NCI-H524 (cell line): ENCODE data around the gene TSPAN4.

Experiments
- DNase-seq, 2 experiments: peaks; one replicate each; lab custom pipeline; 2025; lab: John Stamatoyannopoulos, UW

TSPAN4 gene

DNA sequence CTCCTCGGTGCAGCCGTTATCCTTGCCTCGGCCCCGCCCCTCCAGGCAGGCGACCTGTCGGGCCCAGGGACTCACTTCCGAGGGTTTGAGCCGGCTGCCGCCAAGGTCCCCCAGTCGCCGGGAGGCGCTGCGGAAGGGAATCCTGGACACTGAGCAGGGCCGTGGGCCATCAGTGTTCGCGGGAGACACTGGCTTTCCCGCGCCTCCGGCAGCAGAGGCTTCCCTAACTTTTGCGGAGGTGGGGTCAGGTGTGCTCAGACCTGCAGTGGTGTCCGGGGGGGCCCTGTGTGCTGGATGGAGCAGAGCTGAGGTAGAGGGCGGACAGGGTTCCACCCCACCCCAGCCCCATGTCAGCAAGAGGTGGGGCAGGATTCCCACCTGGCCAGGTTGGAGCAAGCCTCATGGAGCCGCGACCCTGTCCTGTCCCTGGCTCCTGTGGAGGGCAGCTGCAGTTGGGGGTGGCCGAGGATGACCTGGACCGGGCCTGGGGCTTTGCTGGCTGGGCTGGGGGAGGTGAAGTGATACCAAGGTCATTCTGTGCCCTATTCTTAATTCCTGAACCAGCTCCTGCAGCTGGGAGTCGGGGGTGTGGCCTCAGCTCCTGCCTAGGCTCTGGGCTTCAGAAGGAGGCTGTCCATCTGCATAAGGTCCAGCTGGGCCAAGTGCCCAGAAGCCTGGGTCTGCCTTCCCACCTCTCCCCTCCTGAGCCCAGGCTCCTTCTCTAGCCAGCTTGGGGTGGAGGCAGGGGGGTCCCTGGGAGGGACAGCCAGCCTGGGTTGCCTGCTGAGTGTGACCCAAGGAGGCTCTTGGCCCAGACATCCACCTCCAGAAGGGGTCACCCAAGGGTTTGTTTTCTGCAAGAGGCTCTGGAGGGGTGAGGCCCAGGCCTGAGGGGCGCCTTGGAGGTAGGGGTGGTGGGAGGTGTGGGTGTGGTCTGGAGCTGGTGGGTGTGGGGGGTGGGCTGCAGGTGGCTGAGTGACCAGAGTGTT lies 8.4 kb downstream of the TSPAN4 start:
- DNase-seq, result peak; percentile 22 to 54

DNA sequence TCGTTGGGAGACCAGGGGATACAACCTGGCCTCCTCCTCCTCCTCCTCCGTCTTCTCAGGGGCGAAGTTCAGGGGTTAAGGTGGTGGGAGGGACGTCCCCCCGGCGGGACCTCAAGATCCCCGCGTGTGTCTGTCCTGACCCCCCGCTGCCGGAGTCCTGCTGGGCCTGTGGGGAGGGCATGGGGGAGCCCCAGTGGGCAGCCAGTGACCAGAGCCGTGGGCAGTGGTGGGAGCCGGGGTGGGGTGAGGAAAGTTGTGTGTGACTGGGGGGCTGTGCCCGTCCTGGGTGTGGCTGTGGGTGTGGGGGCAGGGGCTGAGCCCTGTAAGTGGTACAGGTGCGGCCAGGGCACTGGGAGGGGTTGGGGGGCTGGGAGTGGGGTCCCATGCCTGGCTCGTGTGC lies 10.1 kb downstream of the TSPAN4 start:
- no peak for DNase-seq

DNA sequence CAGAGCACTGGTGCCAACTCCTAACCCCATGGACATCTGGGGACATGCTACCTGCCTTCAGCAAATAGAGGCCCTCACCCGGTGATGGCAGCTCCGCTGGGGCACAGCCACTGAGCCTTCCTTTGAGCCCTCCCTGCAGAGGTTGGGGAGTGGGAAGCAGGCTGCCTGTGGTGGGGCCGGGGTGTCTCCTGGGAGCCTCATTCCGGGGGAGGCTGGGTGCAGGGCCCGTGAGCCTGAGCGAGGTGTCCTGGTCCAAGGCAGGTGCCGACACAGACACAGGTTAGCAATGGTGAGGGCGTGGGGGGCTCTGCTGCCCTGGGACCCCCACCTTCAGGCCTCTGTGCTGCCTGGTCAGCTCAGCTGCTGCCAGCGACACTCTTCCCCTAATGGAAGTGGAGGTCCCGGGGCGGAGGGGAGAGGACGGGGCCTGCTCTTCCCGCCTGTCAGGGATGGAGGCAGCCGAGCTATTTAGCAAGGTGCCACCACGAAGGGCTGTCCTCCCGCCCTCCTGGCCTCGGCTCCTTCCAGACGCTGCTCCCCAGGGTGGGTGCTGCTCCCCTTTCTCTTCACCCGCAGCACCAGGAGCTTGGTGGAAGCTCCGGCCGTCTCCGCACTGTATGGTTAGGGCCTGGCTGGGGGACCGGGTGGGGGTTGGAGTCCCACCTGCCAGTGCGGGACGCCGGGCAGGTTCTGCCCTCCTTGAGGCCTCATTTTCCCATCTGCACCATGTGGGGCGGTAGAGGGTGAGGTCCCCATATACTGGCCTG lies 11.2 kb downstream of the TSPAN4 start:
- no peak for DNase-seq

DNA sequence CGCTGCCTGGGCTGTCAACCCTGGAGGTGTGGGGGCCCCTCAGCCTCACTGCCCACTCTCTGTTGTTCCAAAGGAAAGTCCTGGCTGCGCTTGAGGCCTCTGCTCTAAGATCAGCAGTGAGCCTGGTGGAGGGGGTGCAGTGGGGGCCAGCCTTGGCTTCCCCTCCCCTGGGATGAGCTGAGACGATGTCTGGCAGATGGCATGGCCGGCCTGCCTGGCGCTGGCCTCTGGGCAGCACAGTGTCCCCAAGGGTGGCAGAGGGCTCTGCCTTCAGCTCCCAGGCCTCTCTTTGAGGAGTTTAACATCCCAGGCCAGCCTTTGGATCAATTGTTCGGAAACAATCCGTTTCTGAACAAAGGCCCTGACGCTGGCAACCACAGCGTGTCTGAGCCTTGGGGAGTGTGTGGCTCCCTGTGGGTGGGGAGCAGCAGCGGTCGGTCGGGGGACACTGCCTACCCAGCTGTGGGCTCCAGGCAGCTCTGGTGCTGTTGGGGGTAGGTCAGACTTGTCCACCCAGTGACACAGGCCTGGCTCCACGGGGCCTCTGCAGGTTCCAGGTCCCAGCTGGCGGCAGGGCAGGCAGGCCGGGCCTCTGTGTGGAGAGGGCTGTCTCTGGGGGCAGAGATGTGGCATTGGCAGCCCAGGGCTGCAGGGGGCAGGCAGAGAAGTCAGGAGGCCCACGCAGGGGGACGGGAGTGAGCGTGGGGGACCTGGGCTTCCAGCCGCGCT lies 12.1 kb downstream of the TSPAN4 start:
- no peak for DNase-seq

DNA sequence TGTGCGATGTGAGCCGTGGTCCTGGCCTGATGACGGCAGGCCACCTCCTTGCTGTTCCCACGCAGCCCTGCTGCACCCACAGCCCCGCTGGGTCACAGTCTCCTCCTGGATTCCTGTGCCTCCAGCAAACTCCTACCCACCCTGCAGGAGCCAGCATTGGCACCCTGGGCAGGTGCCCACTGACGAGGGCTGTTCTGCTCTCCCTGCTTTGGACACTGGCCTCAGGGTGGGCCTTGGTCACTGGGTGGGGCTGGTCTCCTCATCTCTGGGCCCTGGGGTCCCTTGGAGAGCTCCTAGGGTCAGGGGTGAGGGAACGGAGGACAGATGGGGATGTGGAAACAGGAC lies 12.7 kb downstream of the TSPAN4 start:
- no peak for DNase-seq

DNA sequence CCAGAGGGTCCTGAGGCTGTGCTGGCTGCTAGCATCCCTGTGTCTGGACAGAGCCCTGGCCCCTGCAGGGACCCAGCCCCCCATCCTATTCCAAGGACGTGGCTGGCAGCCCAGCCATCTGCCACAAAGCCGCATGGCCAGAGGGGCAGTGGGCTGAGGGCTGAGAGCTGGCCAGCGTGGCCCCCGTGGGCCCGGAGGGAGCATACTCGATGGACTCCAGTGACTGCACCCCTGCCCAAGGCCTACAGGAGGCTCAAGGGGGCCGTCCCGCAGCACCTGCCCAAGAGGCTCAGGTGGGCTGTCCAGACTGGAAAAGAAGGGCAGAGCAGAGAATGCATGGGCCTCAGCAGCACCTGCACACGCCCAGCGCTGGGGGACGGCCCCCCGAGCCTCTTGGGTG lies 13.1 kb downstream of the TSPAN4 start:
- no peak for DNase-seq

DNA sequence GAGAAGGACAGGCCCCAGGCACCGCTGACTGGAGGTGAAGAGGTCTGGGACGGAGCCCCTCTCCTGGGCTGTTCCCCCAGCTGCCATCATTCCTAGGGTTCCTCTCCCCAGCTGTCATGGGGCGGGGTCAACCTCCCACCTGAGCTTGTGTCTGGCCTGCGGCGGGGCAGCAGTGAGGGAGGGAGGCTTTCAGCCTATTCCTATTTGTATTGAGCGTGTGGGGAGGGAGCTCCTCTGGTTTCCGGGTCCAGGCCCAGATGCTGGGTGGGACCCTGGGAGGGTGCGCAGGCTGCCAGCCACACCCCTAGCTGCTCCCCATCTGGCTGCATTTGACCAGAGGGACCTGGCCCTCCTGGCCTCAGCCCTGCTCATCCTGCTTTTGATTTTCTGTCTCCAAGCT lies 13.7 kb downstream of the TSPAN4 start:
- peak in 1 of 2 experiments; percentile 70 for DNase-seq

DNA sequence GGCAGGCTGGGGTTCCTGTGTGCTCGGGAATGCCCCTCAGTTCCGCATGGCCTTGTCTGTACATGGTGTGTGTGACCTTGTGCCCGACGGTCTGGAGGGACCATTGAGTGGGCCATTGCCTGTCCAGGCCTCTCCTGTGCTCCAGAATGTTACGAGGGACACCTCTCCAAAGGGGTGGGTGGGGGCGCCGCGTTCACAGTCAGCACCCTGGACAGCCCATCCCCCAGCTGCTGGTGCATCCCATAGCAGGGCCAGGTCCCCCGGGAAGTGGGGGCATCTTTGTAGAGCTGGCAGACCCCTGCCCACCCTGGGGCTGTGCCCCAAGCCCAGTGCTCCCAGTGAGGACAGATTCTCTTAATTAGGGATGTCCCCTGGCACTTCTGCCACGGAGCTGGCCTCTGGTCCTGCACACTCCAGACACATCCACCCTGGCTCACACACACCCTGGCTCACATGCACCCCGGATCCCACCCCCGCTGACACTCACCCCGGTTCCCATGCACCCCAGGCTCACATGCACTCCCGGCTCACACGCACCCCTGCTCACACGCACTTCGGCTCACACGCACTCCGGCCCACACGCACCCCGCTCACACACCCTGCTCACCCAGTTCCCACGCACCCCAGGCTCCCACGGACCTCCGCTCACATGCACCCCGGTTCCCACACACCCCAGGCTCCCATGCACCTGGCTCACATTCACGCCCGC lies 15.6 kb downstream of the TSPAN4 start:
- no peak for DNase-seq

DNA sequence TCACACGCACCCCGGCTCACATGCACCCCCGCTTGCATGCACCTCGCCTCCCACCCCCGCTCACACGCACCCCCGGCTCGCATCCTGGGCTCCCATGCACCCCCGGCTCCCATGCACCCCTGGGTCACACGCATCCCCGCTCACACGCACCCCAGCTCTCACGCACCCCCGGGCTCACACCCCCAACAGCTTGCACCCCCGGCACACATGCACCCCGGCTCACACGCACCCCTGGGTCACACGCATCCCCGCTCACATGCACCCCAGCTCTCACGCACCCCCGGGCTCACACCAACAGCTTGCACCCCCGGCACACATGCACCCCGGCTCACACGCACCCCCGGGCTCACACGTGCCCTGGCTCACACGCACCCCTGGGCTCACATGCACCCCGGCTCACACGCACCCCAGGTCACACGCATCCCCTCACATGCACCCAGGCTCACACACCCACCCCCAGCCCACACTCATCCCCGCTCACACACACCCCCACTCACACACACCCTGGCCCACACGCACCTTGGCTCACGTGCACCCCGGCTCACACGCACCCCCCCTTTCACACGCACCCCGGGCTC lies 16.2 kb downstream of the TSPAN4 start:
- no peak for DNase-seq

DNA sequence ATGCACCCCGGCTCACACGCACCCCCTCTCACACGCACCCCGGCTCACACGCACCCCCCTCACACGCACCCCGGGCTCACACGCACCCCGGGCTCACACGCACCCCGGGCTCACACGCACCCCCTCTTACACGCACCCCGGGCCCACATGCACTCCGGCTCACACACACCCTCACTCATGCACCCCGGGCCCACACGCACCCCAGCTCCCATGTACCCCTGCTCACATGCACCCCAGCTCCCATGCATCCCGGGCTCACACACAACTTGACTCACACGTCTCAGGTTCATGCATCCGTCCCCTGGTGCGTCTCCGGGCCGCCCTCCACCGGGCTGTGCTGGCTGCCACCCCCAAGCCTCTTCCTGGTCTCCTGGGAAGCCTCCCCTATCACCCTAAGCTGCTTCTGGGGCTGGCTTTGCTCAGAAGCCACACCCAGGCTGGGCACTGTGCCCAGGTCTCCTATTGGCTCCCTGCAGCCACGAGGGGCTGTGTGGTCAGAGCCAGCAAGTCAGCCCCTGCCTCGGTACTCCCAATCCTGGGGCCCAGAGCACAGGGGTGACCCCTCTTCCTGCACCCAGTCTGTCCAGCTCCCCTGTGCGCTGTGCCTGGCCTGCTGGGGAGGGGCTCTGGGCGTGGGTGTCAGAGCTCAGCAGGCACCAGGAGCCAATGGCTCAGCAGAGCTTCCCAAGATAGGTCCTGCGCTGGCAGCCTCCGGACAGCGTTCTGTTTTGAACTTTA lies 16.9 kb downstream of the TSPAN4 start:
- DNase-seq, result peak; percentile 41 to 83

DNA sequence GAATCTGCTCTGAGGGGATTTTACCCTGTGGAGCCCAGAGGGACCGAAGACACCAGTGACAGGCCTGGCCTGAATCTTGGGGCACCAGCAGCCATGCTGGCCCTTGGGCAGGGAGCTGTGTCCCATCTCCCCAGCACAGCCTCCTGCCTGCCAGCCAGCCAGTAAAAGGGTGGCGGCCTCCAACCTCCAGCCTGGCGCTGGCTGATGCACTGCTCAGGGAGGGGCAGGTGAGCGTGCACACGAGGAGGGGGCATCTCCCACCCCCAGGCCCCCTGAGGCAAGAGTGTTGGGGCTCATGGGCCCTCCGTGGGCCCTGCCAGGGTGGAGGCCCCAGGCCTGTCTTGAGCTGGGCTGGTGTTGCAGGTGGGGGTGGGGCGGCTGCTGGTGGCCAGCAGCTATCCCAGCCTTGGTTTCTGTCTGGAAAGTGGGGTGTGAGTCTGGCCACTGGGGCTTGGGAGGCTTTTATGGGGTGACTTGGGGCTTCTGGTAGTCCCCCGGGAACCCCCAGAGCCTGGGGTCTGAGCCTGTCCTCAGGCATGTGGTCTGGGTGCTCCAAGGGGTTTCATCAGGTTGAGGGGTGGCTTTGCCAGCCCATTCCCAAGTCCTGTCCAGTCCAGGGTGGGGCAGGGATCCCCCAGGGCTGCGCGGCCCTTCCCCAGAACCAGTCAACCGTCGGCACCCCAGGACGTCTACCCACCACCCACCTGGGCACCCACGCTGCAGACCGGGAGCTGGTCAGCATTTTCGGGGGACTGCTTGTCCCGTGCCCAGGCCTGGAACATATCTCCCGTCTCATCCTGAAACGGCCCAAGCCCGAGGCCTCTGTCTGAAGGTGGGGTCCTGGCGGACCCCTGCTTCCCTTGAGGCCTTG lies 17.8 kb downstream of the TSPAN4 start:
- no peak for DNase-seq

DNA sequence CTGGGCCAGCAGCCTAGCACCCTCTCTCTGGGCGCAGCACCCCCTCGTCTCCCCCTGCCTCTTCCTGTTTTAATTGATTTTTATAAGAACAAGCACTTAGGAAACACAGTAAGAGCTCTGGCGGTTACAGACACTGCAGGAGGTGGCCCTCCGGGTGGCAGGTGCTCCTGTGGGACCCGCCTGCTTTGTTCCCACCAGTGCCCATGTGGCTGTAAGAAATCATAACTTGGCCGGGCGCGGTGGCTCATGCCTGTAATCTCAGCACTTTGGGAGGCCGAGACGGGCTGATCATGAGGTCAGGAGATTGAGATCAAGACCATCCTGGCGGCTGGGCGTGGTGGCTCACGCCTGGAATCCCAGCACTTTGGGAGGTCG lies 18.4 kb downstream of the TSPAN4 start:
- no peak for DNase-seq

DNA sequence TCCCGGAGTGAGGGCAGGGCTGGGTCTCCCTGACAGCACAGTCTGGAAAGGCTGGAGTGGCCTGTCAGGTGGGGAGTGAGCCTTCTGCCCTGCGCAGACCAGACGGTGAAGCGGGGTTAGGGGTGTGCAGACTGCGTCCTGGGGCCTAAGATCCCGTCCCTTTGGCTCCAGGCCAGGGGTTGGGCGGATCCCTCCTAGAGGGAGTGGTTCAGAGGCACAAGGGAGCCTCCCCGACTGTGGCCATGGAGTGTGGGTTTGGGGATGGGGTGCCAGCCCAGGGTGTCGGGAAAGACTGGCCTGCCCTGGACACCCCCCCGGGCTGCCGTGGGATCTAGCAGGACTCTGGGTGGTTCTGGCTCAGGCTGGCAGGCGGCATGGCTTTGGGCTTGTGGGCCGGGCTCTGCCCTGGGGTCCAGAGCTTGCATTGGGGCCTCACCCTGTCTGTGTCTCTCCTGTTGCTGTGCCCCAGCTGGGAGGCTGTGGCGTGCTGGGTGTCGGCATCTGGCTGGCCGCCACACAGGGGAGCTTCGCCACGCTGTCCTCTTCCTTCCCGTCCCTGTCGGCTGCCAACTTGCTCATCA lies 19.5 kb downstream of the TSPAN4 start:
- peak; percentile 71 to 90 for DNase-seq

DNA sequence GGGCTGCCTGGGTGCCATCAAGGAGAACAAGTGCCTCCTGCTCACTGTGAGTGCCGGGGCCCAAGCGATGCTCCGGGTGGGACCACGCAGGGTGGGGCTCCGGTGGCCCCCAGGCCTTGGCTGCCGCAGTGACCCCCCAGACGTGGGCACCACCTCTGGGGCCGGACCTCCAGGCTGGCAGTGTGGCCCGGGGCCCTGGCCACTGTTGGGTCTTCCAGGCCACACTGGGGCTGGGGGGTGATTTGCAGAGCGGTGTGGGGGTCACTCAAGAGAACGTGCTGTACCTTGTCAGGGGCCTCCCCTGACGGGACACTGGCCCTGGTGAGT lies 20.0 kb downstream of the TSPAN4 start:
- DNase-seq, result no peak

DNA sequence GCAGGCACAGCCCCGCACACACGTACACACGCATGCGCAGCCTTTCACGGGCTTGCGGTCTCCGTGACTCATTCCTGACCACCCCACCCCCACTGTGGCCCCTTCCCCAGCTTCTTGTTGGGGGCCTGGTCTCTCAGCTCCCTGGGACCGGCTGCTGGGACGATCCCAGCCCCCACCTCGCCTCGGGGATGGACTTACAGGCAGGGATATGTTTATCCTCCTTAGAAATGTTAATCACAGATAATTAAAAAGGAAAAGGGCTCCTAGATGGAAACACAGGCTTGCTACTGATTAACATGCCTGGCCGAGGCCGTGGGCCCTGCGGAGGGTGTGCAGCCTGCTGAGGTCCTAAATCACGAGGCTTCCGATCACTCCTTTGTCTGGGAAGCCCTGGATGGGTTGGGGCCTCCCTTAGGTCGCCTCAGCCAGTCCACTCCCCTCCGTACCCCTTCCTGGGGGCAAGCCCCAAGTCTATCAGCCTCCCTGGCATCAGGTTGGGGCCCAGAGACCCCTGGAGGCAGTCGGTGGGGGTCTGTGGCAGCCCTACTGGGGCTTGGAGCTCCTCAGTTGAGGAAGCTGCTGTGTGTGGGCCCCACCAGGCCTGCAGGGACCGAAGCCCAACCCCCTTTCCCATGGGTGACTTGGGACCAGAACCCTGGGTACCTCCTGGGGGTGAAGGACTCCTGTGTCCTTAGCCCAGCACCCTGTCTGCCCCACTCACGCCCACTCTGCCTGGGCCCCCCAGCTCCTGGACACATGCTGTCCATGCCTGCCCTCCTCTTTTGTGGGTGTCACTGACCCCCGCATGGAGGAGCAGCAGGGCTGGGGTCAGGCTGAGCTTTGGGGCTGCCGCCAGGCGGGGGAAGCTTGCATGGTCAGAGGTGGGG lies 20.6 kb downstream of the TSPAN4 start:
- no peak for DNase-seq

DNA sequence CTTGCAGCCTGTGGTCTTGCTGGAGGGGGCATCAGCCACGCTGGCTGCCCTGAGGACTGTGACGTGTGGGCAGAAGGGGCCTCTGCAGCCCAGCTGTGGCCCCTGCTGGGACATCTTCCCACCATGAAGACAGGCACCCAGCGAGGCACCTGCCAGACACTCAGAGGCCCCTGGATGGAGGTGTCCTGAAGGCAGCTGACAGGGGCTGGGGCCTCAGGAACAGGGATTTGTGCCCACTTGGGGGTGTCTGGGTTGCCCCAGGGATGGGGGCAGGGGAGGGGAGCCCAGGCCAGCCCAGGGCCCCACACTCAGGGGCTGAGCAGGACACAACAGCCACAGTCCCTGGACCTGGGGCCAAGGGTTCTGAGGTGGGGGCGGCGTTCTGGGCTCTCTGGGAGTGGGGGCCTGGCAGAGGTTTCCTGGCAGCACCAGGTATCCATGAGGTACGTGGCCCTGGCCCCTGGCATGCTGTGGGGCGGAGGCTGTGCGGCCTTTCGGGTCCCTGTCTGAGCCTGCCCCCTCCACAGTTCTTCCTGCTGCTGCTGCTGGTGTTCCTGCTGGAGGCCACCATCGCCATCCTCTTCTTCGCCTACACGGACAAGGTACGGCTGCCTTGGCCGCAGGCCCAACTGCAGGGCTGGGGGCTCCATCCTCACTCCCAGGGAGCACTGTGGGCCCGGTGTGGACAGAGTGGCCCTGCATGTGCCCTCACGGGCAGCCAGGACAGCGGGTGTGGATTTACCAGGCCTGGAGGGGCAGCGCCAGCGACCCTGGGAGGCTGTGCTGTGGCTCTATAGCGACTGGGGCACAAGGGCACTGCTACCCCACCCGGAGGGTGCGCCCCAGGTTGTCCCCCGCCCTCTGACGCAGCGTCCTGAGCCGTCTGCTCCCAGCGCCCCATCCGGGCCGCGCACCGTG lies 21.5 kb downstream of the TSPAN4 start:
- DNase-seq, result no peak

DNA sequence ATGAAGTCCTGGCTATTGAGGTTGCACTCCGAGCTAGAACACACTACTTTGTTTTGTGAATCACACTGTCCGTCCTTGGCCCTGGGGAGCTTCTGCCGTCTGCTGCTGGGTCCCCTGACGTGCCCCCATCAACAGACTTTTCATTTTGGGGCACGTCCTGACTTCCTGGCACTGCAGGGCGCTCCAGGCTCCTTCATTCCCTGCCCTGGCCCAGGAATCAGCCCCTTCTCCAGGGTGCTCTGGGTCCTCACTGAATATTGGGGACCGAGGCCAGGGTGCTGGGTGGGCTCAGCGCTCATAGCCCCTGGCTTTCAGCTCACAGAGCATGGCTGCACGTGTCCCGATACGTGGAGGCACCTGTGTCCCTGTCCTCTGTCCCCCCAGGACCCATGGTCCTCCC lies 22.2 kb downstream of the TSPAN4 start:
- DNase-seq, result no peak
